Neural crest cell (in vitro differentiated cells): ENCODE measurements around the gene CLSTN1. TPM values are rescaled to one million over a fixed set of nuclear protein-coding genes. Genes with fewer than 3 reads are reported as not detected.

Source experiments
- DNase-seq: peaks from one replicate; pipeline ENCODE4 v3.0.0; 2021; ENCODE audit warnings: low read depth, mixed read lengths, low spot score
- H3K27ac Mint-ChIP-seq: one replicate; pipeline ENCODE4 v1.8.0; 2021; ENCODE audit warnings: mild to moderate bottlenecking, mixed read lengths; ENCODE audit not compliant: unreplicated experiment
- H3K27me3 Mint-ChIP-seq: 2 replicates; pipeline ENCODE4 v1.8.0; 2021; ENCODE audit warnings: low read depth, mild to moderate bottlenecking, mixed read lengths
- H3K36me3 Mint-ChIP-seq: 2 replicates; pipeline ENCODE4 v1.8.0; 2021; ENCODE audit warnings: low read depth, mild to moderate bottlenecking, mixed read lengths
- H3K4me1 Mint-ChIP-seq: 2 replicates; pipeline ENCODE4 v1.8.0; 2021; ENCODE audit warnings: mixed read lengths
- H3K4me3 Mint-ChIP-seq: one replicate; pipeline ENCODE4 v1.8.0; 2021; ENCODE audit warnings: mild to moderate bottlenecking, mixed read lengths
- H3K9me3 Mint-ChIP-seq: 2 replicates; pipeline ENCODE4 v1.8.0; 2021; ENCODE audit warnings: mixed read lengths
- total RNA-seq: library from RNA; stranded (reverse); gene quantifications from 2 replicates; pipeline ENCODE4 v1.2.1, GENCODE V29; 2021
- TF ChIP-seq, protein P1 (sequence below): fragments of 200-600 bp; sonication (generic); conservative IDR thresholded peaks from 2 replicates; pipeline ENCODE4 v1.5.0; 2021; ENCODE audit warnings: antibody characterized with exemption, mild to moderate bottlenecking

Gene CLSTN1
- total RNA-seq, 1 donor from 2014 or later: 136 TPM

GRCh38 chr1:9760824-9761223, 62.9 kb downstream of the CLSTN1 start:
- Mint-ChIP-seq H3K9me3 (no peaks in the 10 kb centered on the region), H3K4me3 (no peak overlapping the region), H3K36me3 (peaks cover 9% of the 10 kb centered on the region), H3K27ac (peak overlapping the region; percentile 83), H3K27me3 (no peaks in the 10 kb centered on the region), H3K4me1 (peaks cover 47% of the 10 kb centered on the region)
- no peak for DNase-seq
- TF ChIP-seq, protein P1, sequence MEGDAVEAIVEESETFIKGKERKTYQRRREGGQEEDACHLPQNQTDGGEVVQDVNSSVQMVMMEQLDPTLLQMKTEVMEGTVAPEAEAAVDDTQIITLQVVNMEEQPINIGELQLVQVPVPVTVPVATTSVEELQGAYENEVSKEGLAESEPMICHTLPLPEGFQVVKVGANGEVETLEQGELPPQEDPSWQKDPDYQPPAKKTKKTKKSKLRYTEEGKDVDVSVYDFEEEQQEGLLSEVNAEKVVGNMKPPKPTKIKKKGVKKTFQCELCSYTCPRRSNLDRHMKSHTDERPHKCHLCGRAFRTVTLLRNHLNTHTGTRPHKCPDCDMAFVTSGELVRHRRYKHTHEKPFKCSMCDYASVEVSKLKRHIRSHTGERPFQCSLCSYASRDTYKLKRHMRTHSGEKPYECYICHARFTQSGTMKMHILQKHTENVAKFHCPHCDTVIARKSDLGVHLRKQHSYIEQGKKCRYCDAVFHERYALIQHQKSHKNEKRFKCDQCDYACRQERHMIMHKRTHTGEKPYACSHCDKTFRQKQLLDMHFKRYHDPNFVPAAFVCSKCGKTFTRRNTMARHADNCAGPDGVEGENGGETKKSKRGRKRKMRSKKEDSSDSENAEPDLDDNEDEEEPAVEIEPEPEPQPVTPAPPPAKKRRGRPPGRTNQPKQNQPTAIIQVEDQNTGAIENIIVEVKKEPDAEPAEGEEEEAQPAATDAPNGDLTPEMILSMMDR: no peak

- Mint-ChIP-seq H3K27ac (no peak overlapping the region), H3K27me3 (no peaks in the 10 kb centered on the region), H3K9me3 (no peaks in the 10 kb centered on the region), H3K36me3 (peaks cover 10% of the 10 kb centered on the region), H3K4me3 (no peak overlapping the region), H3K4me1 (peaks cover 54% of the 10 kb centered on the region)
- DNase-seq: no peak
- TF ChIP-seq, protein P1: no peak
These were observed 63.8 kb downstream of the CLSTN1 start for GRCh38 chr1:9759939-9760338.

DNA sequence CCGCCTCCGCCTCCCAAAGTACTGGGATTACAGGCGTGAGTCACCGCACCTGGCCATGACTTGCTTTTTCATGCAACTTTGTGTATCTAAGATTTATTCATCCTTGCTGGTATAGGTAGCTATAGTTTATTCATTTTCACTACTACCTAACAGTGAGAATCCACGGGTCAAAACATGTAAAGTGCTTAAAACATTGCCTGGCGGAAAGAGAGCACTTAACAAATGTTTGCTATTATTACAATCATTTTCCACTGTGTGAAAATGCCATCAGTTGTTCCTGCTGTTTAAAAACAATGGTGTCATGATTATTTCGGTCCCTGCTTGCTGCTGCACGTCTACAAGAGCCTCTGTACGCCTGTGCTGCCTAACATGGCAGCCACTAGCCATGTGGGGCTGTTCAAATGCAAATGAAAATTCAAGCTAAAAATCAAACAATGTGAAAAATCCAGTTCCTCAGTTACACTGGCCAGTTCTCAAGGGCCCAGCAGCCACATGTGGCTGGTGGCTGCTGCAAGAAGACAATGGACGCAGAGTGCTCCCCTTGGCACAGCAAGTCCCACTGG, 65.1 kb downstream of the CLSTN1 start:
- TF ChIP-seq, protein P1: no peak
- Mint-ChIP-seq H3K36me3 (peaks cover 9% of the 10 kb centered on the region), H3K27me3 (no peaks in the 10 kb centered on the region), H3K4me1 (peaks cover 47% of the 10 kb centered on the region), H3K4me3 (no peak overlapping the region), H3K27ac (no peak overlapping the region), H3K9me3 (no peaks in the 10 kb centered on the region)
- DNase-seq: no peak

- no peak overlapping the region for H3K4me3 Mint-ChIP-seq
These were observed 68.2 kb downstream of the CLSTN1 start for GRCh38 chr1:9755441-9755995.

DNA sequence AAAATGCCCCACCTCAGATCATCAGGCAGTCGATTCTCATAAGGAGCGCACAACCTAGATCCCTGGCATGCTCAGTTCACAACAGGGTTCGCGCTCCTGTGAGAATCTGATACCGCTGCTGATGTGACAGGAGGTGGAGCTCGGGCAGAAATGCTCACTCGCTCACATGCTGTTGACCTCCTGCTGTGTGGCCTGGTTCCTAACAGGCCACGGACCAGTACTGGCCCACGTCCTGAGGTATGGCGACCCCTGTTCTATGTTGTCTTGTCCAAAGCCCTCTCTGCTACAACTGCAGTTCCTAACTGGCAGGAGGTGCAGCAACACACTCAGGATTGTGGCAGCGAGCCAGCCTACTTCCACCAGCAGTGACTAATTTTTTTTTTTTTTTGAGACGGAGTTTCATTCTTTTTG, 70.6 kb downstream of the CLSTN1 start:
- H3K4me1 Mint-ChIP-seq: peaks cover 21% of the 10 kb centered on the region
- H3K36me3 Mint-ChIP-seq: peaks cover 14% of the 10 kb centered on the region
- no peaks in the 10 kb centered on the region for H3K27me3 Mint-ChIP-seq
- no peak for DNase-seq
- H3K4me3 Mint-ChIP-seq: no peak overlapping the region
- H3K27ac Mint-ChIP-seq: no peak overlapping the region
- H3K9me3 Mint-ChIP-seq: no peaks in the 10 kb centered on the region
- TF ChIP-seq, protein P1: no peak

More at GRCh38 chr1:9755441-9755995, 68.2 kb downstream of the CLSTN1 start:
- H3K36me3 Mint-ChIP-seq: peaks cover 3% of the 10 kb centered on the region
- H3K27ac Mint-ChIP-seq: peak overlapping the region; percentile 89
- H3K9me3 Mint-ChIP-seq: no peaks in the 10 kb centered on the region
- TF ChIP-seq, protein P1: no peak
- DNase-seq: no peak
- H3K27me3 Mint-ChIP-seq: no peaks in the 10 kb centered on the region
- H3K4me1 Mint-ChIP-seq: peaks cover 38% of the 10 kb centered on the region
